HFF-Myc (cell line): ENCODE measurements around the gene F2R.

Source experiments
- DNase-seq: peaks from one replicate; pipeline ENCODE4 v3.0.0-alpha.2; 2011; ENCODE audit warnings: low read depth; ENCODE audit errors: extremely low read depth
- H3K4me3 ChIP-seq: replicated peaks from 2 replicates; pipeline ENCODE4 v1.5.1; 2011; ENCODE audit warnings: low read depth, mild to moderate bottlenecking, control low read depth, low read length
- CTCF ChIP-seq: IDR thresholded peaks from 2 replicates; pipeline ENCODE4 v1.5.1; 2012; ENCODE audit warnings: mild to moderate bottlenecking, low read depth, low read length, control low read depth; ENCODE audit errors: missing control alignments

F2R gene

GRCh38 chr5:76683816-76684731, 31.9 kb upstream of the F2R start:
- no peak for TF ChIP-seq CTCF
- H3K4me3 ChIP-seq, result no peak overlapping the region
- DNase-seq, result no peak

DNA sequence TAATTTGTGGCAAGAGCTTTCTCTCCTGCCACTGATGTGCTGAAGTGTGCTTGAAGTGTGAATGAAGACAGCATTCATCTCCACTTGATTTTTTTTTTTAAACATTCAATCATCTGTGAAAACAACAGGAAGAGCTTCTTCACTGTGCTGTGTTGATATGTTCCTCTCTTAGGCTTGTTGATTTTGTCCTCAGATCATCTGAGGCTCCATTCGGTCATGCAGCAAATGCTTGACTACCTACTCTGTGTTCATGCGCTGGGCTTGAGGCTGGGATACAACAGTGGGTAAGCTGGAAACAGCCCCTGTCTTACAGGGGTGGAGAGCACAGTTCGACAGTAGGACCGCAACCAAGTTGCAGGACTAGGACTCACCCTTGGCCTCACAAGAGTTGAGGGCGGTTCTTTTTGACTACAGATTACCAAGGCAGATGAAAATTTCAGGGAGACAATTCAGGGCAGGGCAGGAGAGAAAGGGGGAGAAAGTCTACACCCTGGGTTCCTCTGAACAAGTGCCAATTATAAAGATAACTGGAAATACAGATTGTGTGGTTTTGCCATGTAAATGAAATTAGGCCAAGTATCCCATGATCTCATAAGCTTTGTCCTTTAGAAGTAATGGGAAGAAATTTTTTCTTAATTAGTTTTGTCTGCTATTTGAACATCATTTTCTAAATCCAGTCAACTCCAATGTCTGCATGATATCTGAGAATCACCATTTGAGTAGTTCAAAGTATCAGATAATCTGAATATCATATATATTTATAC, 31.0 kb upstream of the F2R start:
- no peak for DNase-seq
- H3K4me3 ChIP-seq, result no peak overlapping the region
- no peak for TF ChIP-seq CTCF

GRCh38 chr5:76685704-76686103, 30.2 kb upstream of the F2R start:
- no peak overlapping the region for H3K4me3 ChIP-seq
- DNase-seq, result no peak
- TF ChIP-seq CTCF, result no peak

DNA sequence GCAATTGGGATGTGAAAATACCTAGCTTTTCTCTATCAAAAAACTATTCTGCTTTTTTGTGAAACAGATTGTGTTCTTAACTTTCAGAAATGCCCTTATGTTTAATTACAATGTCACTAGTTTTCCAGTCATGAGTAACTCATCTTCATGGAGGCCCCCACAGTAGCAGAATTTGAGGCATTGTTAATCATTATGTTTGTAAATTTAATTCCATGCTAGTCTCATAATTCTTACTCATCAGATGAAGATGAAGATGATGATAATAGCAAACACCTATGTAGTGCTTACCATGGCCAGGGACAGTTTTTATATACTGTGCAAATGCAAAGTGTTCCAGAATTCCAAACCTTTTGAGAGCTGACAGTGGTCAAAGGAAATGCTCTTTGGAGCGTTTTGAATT, 27.7 kb upstream of the F2R start:
- TF ChIP-seq CTCF, result no peak
- DNase-seq, result no peak
- no peak overlapping the region for H3K4me3 ChIP-seq

DNA sequence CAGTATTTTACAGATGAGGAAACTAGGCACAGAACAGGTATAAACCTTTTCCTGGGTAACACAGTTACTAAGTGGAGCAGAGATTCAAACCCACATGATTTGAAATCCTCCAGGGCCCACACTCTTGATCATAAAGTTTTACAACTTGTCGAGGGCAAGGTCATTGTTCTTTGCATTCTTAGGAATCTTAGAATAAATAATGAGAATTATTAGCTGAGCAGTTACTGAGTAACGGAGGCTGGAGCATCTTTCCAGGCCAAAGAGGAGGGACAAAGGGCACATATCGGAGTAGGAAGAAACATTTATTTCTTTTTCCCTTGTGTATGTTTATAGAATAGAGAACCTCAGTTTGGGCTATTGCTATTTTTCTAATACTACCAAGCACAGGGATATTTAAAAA, 27.1 kb upstream of the F2R start:
- H3K4me3 ChIP-seq, result no peak overlapping the region
- TF ChIP-seq CTCF, result no peak
- DNase-seq, result no peak

- TF ChIP-seq CTCF, result no peak
- no peak overlapping the region for H3K4me3 ChIP-seq
- peak; percentile 96 for DNase-seq
Measured at GRCh38 chr5:76689321-76690036, 26.4 kb upstream of the F2R start.
